Mesothelial cell of epicardium (in vitro differentiated cells): ENCODE measurements around the gene PIGR. TPM values are rescaled to one million over a fixed set of nuclear protein-coding genes. Genes with fewer than 3 reads are reported as not detected.

Experiments
- DNase-seq, 2 experiments: peaks; one replicate each; pipeline ENCODE4 v3.0.0; 2021; ENCODE audit warnings: low spot score in 2 of 2; ENCODE audit not compliant: unreplicated experiment in 2 of 2
- H3K27ac Mint-ChIP-seq: 2 replicates; pipeline ENCODE4 v1.8.0; 2021; ENCODE audit warnings: mixed read lengths
- H3K27me3 Mint-ChIP-seq: 2 replicates; pipeline ENCODE4 v1.8.0; 2021; ENCODE audit warnings: low read depth, mixed read lengths
- H3K36me3 Mint-ChIP-seq: 2 replicates; pipeline ENCODE4 v1.8.0; 2021; ENCODE audit warnings: mixed read lengths
- H3K4me1 Mint-ChIP-seq: 2 replicates; pipeline ENCODE4 v1.8.0; 2021; ENCODE audit warnings: mixed read lengths
- H3K4me3 Mint-ChIP-seq: 2 replicates; pipeline ENCODE4 v1.8.0; 2021; ENCODE audit warnings: mild to moderate bottlenecking, moderate library complexity, mixed read lengths
- H3K9me3 Mint-ChIP-seq: 2 replicates; pipeline ENCODE4 v1.8.0; 2021; ENCODE audit warnings: mixed read lengths
- CTCF ChIP-seq: fragments of 200-600 bp; sonication (generic); IDR thresholded peaks from one replicate; pipeline ENCODE4 v1.5.0; 2021; ENCODE audit warnings: antibody characterized with exemption; ENCODE audit not compliant: unreplicated experiment
- total RNA-seq: library from RNA; stranded (reverse); gene quantifications from 3 replicates; pipeline ENCODE4 v1.2.1, GENCODE V29; 2021

Gene PIGR
- total RNA-seq, 1 donor from 2014 or later: not detected

GRCh38 chr1:206901944-206902343, 44.3 kb downstream of the PIGR start:
- no peak for TF ChIP-seq CTCF
- Mint-ChIP-seq H3K4me3 (no peak overlapping the region), H3K27me3 (peaks cover 33% of the 10 kb centered on the region), H3K36me3 (no peaks in the 10 kb centered on the region), H3K4me1 (peaks cover 1% of the 10 kb centered on the region), H3K27ac (no peak overlapping the region), H3K9me3 (no peaks in the 10 kb centered on the region)
- no peak for DNase-seq

- no peak for DNase-seq
- no peaks in the 10 kb centered on the region for H3K36me3 Mint-ChIP-seq
- no peaks in the 10 kb centered on the region for H3K9me3 Mint-ChIP-seq
- H3K4me1 Mint-ChIP-seq: peaks cover 9% of the 10 kb centered on the region
- H3K27ac Mint-ChIP-seq: no peak overlapping the region
- TF ChIP-seq CTCF: no peak
- H3K4me3 Mint-ChIP-seq: no peak overlapping the region
- peaks cover 17% of the 10 kb centered on the region for H3K27me3 Mint-ChIP-seq
These were observed 46.1 kb downstream of the PIGR start for GRCh38 chr1:206900149-206900548.

- no peaks in the 10 kb centered on the region for H3K36me3 Mint-ChIP-seq
- no peak overlapping the region for H3K4me3 Mint-ChIP-seq
- H3K9me3 Mint-ChIP-seq: no peaks in the 10 kb centered on the region
- no peak for DNase-seq
- peaks cover 13% of the 10 kb centered on the region for H3K27me3 Mint-ChIP-seq
- peaks cover 9% of the 10 kb centered on the region for H3K4me1 Mint-ChIP-seq
- H3K27ac Mint-ChIP-seq: no peak overlapping the region
- TF ChIP-seq CTCF: no peak
These were observed 46.5 kb downstream of the PIGR start for GRCh38 chr1:206899717-206900116.

- H3K27me3 Mint-ChIP-seq: peaks cover 5% of the 10 kb centered on the region
- no peak overlapping the region for H3K27ac Mint-ChIP-seq
- H3K4me1 Mint-ChIP-seq: peaks cover 8% of the 10 kb centered on the region
- no peaks in the 10 kb centered on the region for H3K9me3 Mint-ChIP-seq
- no peaks in the 10 kb centered on the region for H3K36me3 Mint-ChIP-seq
- TF ChIP-seq CTCF: no peak
- no peak for DNase-seq
- H3K4me3 Mint-ChIP-seq: no peak overlapping the region
These were observed 47.3 kb downstream of the PIGR start for GRCh38 chr1:206898915-206899431.

GRCh38 chr1:206898089-206898914, 48.0 kb downstream of the PIGR start:
- H3K27ac Mint-ChIP-seq: no peak overlapping the region
- DNase-seq: no peak

More at GRCh38 chr1:206898089-206898914, 48.0 kb downstream of the PIGR start:
- Mint-ChIP-seq H3K4me3 (no peak overlapping the region), H3K27me3 (peaks cover 3% of the 10 kb centered on the region), H3K9me3 (no peaks in the 10 kb centered on the region), H3K4me1 (peaks cover 11% of the 10 kb centered on the region), H3K36me3 (no peaks in the 10 kb centered on the region)
- no peak for TF ChIP-seq CTCF
